Ecto neural progenitor cell (in vitro differentiated cells): Measurements from ENCODE around the gene SERPINA12.

Experiments
- DNase-seq: peaks from one replicate; pipeline ENCODE4 v3.0.0-alpha.2; 2018; ENCODE audit warnings: low spot score

SERPINA12 gene

GRCh38 chr14:94466706-94467370 lies 42.4 kb downstream of the SERPINA12 start:
- DNase-seq: no peak

- DNase-seq: no peak
Measured at GRCh38 chr14:94465042-94465441, 44.2 kb downstream of the SERPINA12 start.

- no peak for DNase-seq
Measured at GRCh38 chr14:94464290-94464689, 45.0 kb downstream of the SERPINA12 start.

- no peak for DNase-seq
Measured at GRCh38 chr14:94462763-94463572, 46.3 kb downstream of the SERPINA12 start.

- no peak for DNase-seq
Measured at GRCh38 chr14:94462219-94462551, 47.1 kb downstream of the SERPINA12 start.

- DNase-seq: peak; percentile 21
Measured at GRCh38 chr14:94461526-94462218, 47.6 kb downstream of the SERPINA12 start.

GRCh38 chr14:94460631-94461416 lies 48.4 kb downstream of the SERPINA12 start:
- DNase-seq: peak; percentile 18

- DNase-seq: no peak
Measured at GRCh38 chr14:94458558-94459205, 50.6 kb downstream of the SERPINA12 start.

- no peak for DNase-seq
Measured at GRCh38 chr14:94458096-94458495, 51.2 kb downstream of the SERPINA12 start.

- no peak for DNase-seq
Measured at GRCh38 chr14:94455928-94456327, 53.3 kb downstream of the SERPINA12 start.

- DNase-seq: peak; percentile 31
Measured at GRCh38 chr14:94451826-94452225, 57.4 kb downstream of the SERPINA12 start.

GRCh38 chr14:94451091-94451771 lies 58.0 kb downstream of the SERPINA12 start:
- DNase-seq: peak; percentile 26

- DNase-seq: peak; percentile 11
Measured at GRCh38 chr14:94450722-94451090, 58.6 kb downstream of the SERPINA12 start.

- no peak for DNase-seq
Measured at GRCh38 chr14:94449930-94450329, 59.3 kb downstream of the SERPINA12 start.

- DNase-seq: peak; percentile 11
Measured at GRCh38 chr14:94448071-94448808, 61.0 kb downstream of the SERPINA12 start.

- no peak for DNase-seq
Measured at GRCh38 chr14:94447206-94447605, 62.1 kb downstream of the SERPINA12 start.

GRCh38 chr14:94446126-94446525 lies 63.1 kb downstream of the SERPINA12 start:
- DNase-seq: no peak

GRCh38 chr14:94445003-94445402 lies 64.3 kb downstream of the SERPINA12 start:
- DNase-seq: no peak

- no peak for DNase-seq
Measured at GRCh38 chr14:94441531-94442205, 67.6 kb downstream of the SERPINA12 start.

- DNase-seq: no peak
Measured at GRCh38 chr14:94441130-94441529, 68.1 kb downstream of the SERPINA12 start.
